Measurements from ENCODE around the gene ZC3H13. TPM values are rescaled to one million over a fixed set of nuclear protein-coding genes. Genes with fewer than 3 reads are reported as not detected.

ZC3H13 gene
- total RNA-seq, 1 donor from 2014 or later, result 60.7 TPM

GRCh38 chr13:46050771-46051170 is 1.8 kb downstream of the ZC3H13 start:
- no peak for DNase-seq (ENCODE audit: low spot score in 2 of 2, unreplicated experiment in 2 of 2)
- H3K27ac Mint-ChIP-seq, result no peak overlapping the region
- H3K4me3 Mint-ChIP-seq, result peak overlapping the region; percentile 15
- peaks cover 6% of the 10 kb centered on the region for H3K27me3 Mint-ChIP-seq (ENCODE audit: low read depth)
- TF ChIP-seq CTCF (IDR thresholded peaks at IDR 0.05; ENCODE audit: unreplicated experiment), result no peak
- peaks cover 2% of the 10 kb centered on the region for H3K36me3 Mint-ChIP-seq
- H3K4me1 Mint-ChIP-seq, result peaks cover 29% of the 10 kb centered on the region
- H3K9me3 Mint-ChIP-seq, result no peaks in the 10 kb centered on the region

- no peak overlapping the region for H3K27ac Mint-ChIP-seq
Measured at GRCh38 chr13:46045424-46045823, 7.1 kb downstream of the ZC3H13 start.

GRCh38 chr13:46043647-46044046 is 8.9 kb downstream of the ZC3H13 start:
- peaks cover 18% of the 10 kb centered on the region for H3K36me3 Mint-ChIP-seq
- DNase-seq (ENCODE audit: low spot score in 2 of 2, unreplicated experiment in 2 of 2), result no peak
- H3K27me3 Mint-ChIP-seq (ENCODE audit: low read depth), result no peaks in the 10 kb centered on the region
- TF ChIP-seq CTCF (IDR thresholded peaks at IDR 0.05; ENCODE audit: unreplicated experiment), result no peak
- H3K4me3 Mint-ChIP-seq, result no peak overlapping the region
- no peaks in the 10 kb centered on the region for H3K9me3 Mint-ChIP-seq
- H3K27ac Mint-ChIP-seq, result no peak overlapping the region
- peaks cover 6% of the 10 kb centered on the region for H3K4me1 Mint-ChIP-seq

More at GRCh38 chr13:46045424-46045823, 7.1 kb downstream of the ZC3H13 start:
- no peak for TF ChIP-seq CTCF (IDR thresholded peaks at IDR 0.05; ENCODE audit: unreplicated experiment)
- no peak for DNase-seq (ENCODE audit: low spot score in 2 of 2, unreplicated experiment in 2 of 2)
- H3K4me3 Mint-ChIP-seq, result no peak overlapping the region
- peaks cover 12% of the 10 kb centered on the region for H3K36me3 Mint-ChIP-seq
- peaks cover 12% of the 10 kb centered on the region for H3K4me1 Mint-ChIP-seq
- no peaks in the 10 kb centered on the region for H3K27me3 Mint-ChIP-seq (ENCODE audit: low read depth)
- no peaks in the 10 kb centered on the region for H3K9me3 Mint-ChIP-seq

- TF ChIP-seq CTCF (IDR thresholded peaks at IDR 0.05; ENCODE audit: unreplicated experiment), result no peak
- peaks cover 2% of the 10 kb centered on the region for H3K4me1 Mint-ChIP-seq
- H3K9me3 Mint-ChIP-seq, result no peaks in the 10 kb centered on the region
- H3K27ac Mint-ChIP-seq, result no peak overlapping the region
- H3K36me3 Mint-ChIP-seq, result peaks cover 27% of the 10 kb centered on the region
- H3K4me3 Mint-ChIP-seq, result no peak overlapping the region
- DNase-seq (ENCODE audit: low spot score in 2 of 2, unreplicated experiment in 2 of 2), result no peak
- no peaks in the 10 kb centered on the region for H3K27me3 Mint-ChIP-seq (ENCODE audit: low read depth)
Measured at GRCh38 chr13:46041419-46041839, 11.1 kb downstream of the ZC3H13 start.

- H3K36me3 Mint-ChIP-seq, result peaks cover 33% of the 10 kb centered on the region
- no peak for TF ChIP-seq CTCF (IDR thresholded peaks at IDR 0.05; ENCODE audit: unreplicated experiment)
- H3K4me3 Mint-ChIP-seq, result no peak overlapping the region
- no peaks in the 10 kb centered on the region for H3K9me3 Mint-ChIP-seq
- DNase-seq (ENCODE audit: low spot score in 2 of 2, unreplicated experiment in 2 of 2), result no peak
- no peaks in the 10 kb centered on the region for H3K27me3 Mint-ChIP-seq (ENCODE audit: low read depth)
- H3K27ac Mint-ChIP-seq, result no peak overlapping the region
- H3K4me1 Mint-ChIP-seq, result peaks cover 2% of the 10 kb centered on the region
Measured at GRCh38 chr13:46040763-46041162, 11.8 kb downstream of the ZC3H13 start.
